Mammary epithelial cell (primary cell): ENCODE data around the gene MYLK.

Experiments
- CTCF ChIP-seq, 2 donors: IDR thresholded peaks in 1 of 2; conservative IDR thresholded peaks in 1 of 2; 2 replicates each; pipeline ENCODE4 v1.5.1; 2011 to 2012; ENCODE audit warnings: inconsistent platforms in 2 of 2, low read length in 2 of 2, mild to moderate bottlenecking in 2 of 2, control low read depth in 1 of 2, low read depth in 1 of 2; ENCODE audit not compliant: insufficient read depth in 1 of 2; ENCODE audit errors: extremely low read depth in 1 of 2
- EZH2 ChIP-seq: IDR thresholded peaks from 2 replicates; pipeline ENCODE4 v1.6.1; 2012; ENCODE audit warnings: low read length, inconsistent platforms, borderline replicate concordance

GRCh38 chr3:123739106-123739505 is 145.0 kb downstream of the MYLK start:
- no peak for TF ChIP-seq CTCF (conservative IDR thresholded peaks at IDR 0.05 in 1 of 2, IDR thresholded peaks at IDR 0.05 in 1 of 2; ENCODE audit: extremely low read depth in 1 of 2, insufficient read depth in 1 of 2, low read depth in 1 of 2, low read length in 2 of 2)
- TF ChIP-seq EZH2, result no peak
